Body of pancreas (tissue), 4 donors: ENCODE data around the gene ADRA1B. TPM values are rescaled to one million over a fixed set of nuclear protein-coding genes. Genes with fewer than 3 reads are reported as not detected.

Source experiments
- ATAC-seq: fragments of 150-250 bp; one replicate; pipeline ENCODE4 v1.9.1; 2016
- DNase-seq, 4 donors: peaks; one replicate each; pipeline ENCODE4 v3.0.0-alpha.2; 2019
- H3K27ac ChIP-seq, 4 donors: fragments of 200-600 bp; sonication (generic); 1 replicate in 3 of 4; 2 replicates in 1 of 4; pipeline versions ENCODE4 v1.5.1 to v1.6.1; 2016 to 2019; ENCODE audit warnings: mild to moderate bottlenecking in 1 of 4, mixed read lengths in 1 of 4, moderate library complexity in 1 of 4
- H3K27me3 ChIP-seq, 2 donors: fragments of 200-600 bp; sonication (generic); one replicate each; pipeline ENCODE4 v1.6.0; 2016; ENCODE audit warnings: mild to moderate bottlenecking in 1 of 2
- H3K36me3 ChIP-seq, 2 donors: fragments of 200-600 bp; sonication (generic); replicated peaks in 1 of 2; 2 replicates each; pipeline ENCODE4 v1.5.1; 2016; ENCODE audit warnings: low read depth in 2 of 2; ENCODE audit not compliant: insufficient read depth in 1 of 2
- H3K4me1 ChIP-seq: fragments of 200-600 bp; sonication (generic); one replicate; pipeline ENCODE4 v1.6.0; 2016
- H3K4me3 ChIP-seq, 2 donors: fragments of 200-600 bp; sonication (generic); 1 replicate in 1 of 2; 2 replicates in 1 of 2; pipeline ENCODE4 v1.5.1; 2016 to 2019
- H3K9me3 ChIP-seq, 3 donors: fragments of 200-600 bp; sonication (generic); 1 replicate in 2 of 3; 2 replicates in 1 of 3; pipeline ENCODE4 v1.5.1; 2016
- CTCF ChIP-seq, 7 experiments: fragments of 450-650 bp in 4 of 7; fragments of 200-600 bp in 3 of 7; sonication (generic) in 3 of 7; IDR thresholded peaks; one replicate each; pipeline ENCODE4 v1.5.1; 2016 to 2019; ENCODE audit warnings: antibody characterized with exemption in 7 of 7
- POLR2A ChIP-seq, 3 donors: fragments of 450-650 bp; IDR thresholded peaks; one replicate each; pipeline ENCODE4 v1.6.1; 2016; ENCODE audit warnings: antibody characterized with exemption in 3 of 3, mild to moderate bottlenecking in 2 of 3
- WGBS, 2 donors: methylation state at CpG; one replicate each; pipeline ENCODE4 v1.1.5; 2017; 5-methylcytosine and 5-hydroxymethylcytosine counted together
- intact Hi-C: fragments of 100-400 bp; cut with DNase I; formaldehyde crosslinking; loops from one replicate; pipeline ENCODE4 v1.15.1; 2023
- total RNA-seq, 2 donors: library from RNA; depleted of rRNA; stranded (reverse); fragments of >200 nt; gene quantifications; one replicate each; pipeline ENCODE4 v1.1.0, GENCODE V29; 2016

Gene ADRA1B
- total RNA-seq, 2 donors from 2014 or later = 0.26 to 4.0 TPM

- no peaks in the 10 kb centered on the region for H3K9me3 ChIP-seq
- 55 to 80% methylated on average over 3 of the region's 3 CpGs for WGBS, 2 donors
- no peaks in the 10 kb centered on the region for H3K36me3 ChIP-seq
- no peaks in the 10 kb centered on the region for H3K4me1 ChIP-seq
- TF ChIP-seq CTCF (IDR thresholded peaks at IDR 0.05) (no peak), POLR2A (IDR thresholded peaks at IDR 0.05) (no peak)
- no peak overlapping the region for H3K4me3 ChIP-seq
- no peaks in the 10 kb centered on the region for H3K27me3 ChIP-seq
- DNase-seq (no peak), ATAC-seq (peak; percentile 46)
- intact Hi-C loops = no loop called here
- no peak overlapping the region for H3K27ac ChIP-seq
These were observed 7.2 kb upstream of the ADRA1B start for GRCh38 chr5:159909126-159909525.

GRCh38 chr5:159910207-159910842 lies 6.0 kb upstream of the ADRA1B start:
- ATAC-seq = no peak
- TF ChIP-seq CTCF (IDR thresholded peaks at IDR 0.05) = no peak
- TF ChIP-seq POLR2A (IDR thresholded peaks at IDR 0.05) = no peak
- H3K27me3 ChIP-seq = peaks cover 0 to under 1% of the 10 kb centered on the region in 2 donors
- intact Hi-C loops = no loop called here
- no peaks in the 10 kb centered on the region for H3K36me3 ChIP-seq
- no peak for DNase-seq
- no peak overlapping the region for H3K4me3 ChIP-seq
- H3K4me1 ChIP-seq = no peaks in the 10 kb centered on the region
- no peak overlapping the region for H3K27ac ChIP-seq
- H3K9me3 ChIP-seq = no peaks in the 10 kb centered on the region
- 64 to 77% methylated on average over 5 of the region's 5 CpGs for WGBS, 2 donors

- Histone ChIP-seq H3K27ac (no peak overlapping the region), H3K27me3 (peaks cover 0 to 5% of the 10 kb centered on the region in 2 donors), H3K4me3 (no peak overlapping the region), H3K9me3 (no peaks in the 10 kb centered on the region), H3K36me3 (no peaks in the 10 kb centered on the region), H3K4me1 (peaks cover 5% of the 10 kb centered on the region)
- TF ChIP-seq CTCF (IDR thresholded peaks at IDR 0.05) (no peak), POLR2A (IDR thresholded peaks at IDR 0.05) (no peak)
- intact Hi-C loops = no loop called here
- ATAC-seq (no peak), DNase-seq (no peak)
- 28 to 34% methylated on average over 2 of the region's 2 CpGs for WGBS, 2 donors
These were observed 5.4 kb upstream of the ADRA1B start for GRCh38 chr5:159910843-159911229.

GRCh38 chr5:159911349-159911748 lies 4.9 kb upstream of the ADRA1B start:
- no peak for TF ChIP-seq CTCF (IDR thresholded peaks at IDR 0.05)
- no peak for TF ChIP-seq POLR2A (IDR thresholded peaks at IDR 0.05)
- Histone ChIP-seq H3K36me3 (no peaks in the 10 kb centered on the region), H3K9me3 (no peaks in the 10 kb centered on the region), H3K4me3 (no peak overlapping the region), H3K27me3 (peaks cover 0 to 7% of the 10 kb centered on the region in 2 donors), H3K27ac (no peak overlapping the region), H3K4me1 (peaks cover 10% of the 10 kb centered on the region)
- intact Hi-C loops = no loop called here
- DNase-seq (no peak), ATAC-seq (no peak)
- WGBS, 2 donors = 88 to 93% methylated on average over 3 to 4 of the region's 4 CpGs
